ENCODE measurements around the gene ITPRIPL1.

- TF ChIP-seq POLR2A (IDR thresholded peaks at IDR 0.05; ENCODE audit: control extremely low read depth in 1 of 2, low read depth in 2 of 2, low read length in 2 of 2), result no peak
- no peak for TF ChIP-seq MAX (IDR thresholded peaks at IDR 0.05)
- no peak for TF ChIP-seq CBX8 (IDR thresholded peaks at IDR 0.05; ENCODE audit: borderline replicate concordance, low read depth, low read length)
- TF ChIP-seq MAFK (IDR thresholded peaks at IDR 0.05; ENCODE audit: low read depth, low read length), result no peak
- no peak for TF ChIP-seq KDM1A (IDR thresholded peaks at IDR 0.05; ENCODE audit: borderline replicate concordance, low read length)
- TF ChIP-seq JUN (IDR thresholded peaks at IDR 0.05; ENCODE audit: low read depth, low read length), result no peak
- TF ChIP-seq SRF (IDR thresholded peaks at IDR 0.05; ENCODE audit: low read depth, low read length), result no peak
- TF ChIP-seq BCL11A (IDR thresholded peaks at IDR 0.05; ENCODE audit: low read depth in 2 of 2, low read length in 2 of 2), result no peak
- TF ChIP-seq CHD1 (IDR thresholded peaks at IDR 0.05; ENCODE audit: low read depth, low read length), result no peak
- TF ChIP-seq USF2 (IDR thresholded peaks at IDR 0.05; ENCODE audit: low read length), result no peak
- no peak for TF ChIP-seq SUZ12 (IDR thresholded peaks at IDR 0.05; ENCODE audit: low read length)
- no peak for TF ChIP-seq EZH2 (IDR thresholded peaks at IDR 0.05; ENCODE audit: low read depth, low read length, severe bottlenecking)
- TF ChIP-seq BACH1 (IDR thresholded peaks at IDR 0.05; ENCODE audit: low read length), result no peak
Measured at GRCh38 chr2:96345438-96345837, 20.3 kb downstream of the ITPRIPL1 start.

Data from H1 (cell line).